ENCODE results near the gene ZNF474. TPM values are rescaled to one million over a fixed set of nuclear protein-coding genes. Genes with fewer than 3 reads are reported as not detected.

Gene ZNF474
- total RNA-seq, 1 experiment from 2014 or later, result 0.36 TPM

- no peak overlapping the region for H3K27ac ChIP-seq (ENCODE audit: low read length)
- H3K9ac ChIP-seq (ENCODE audit: low read length), result no peak overlapping the region
- TF ChIP-seq, protein P1, sequence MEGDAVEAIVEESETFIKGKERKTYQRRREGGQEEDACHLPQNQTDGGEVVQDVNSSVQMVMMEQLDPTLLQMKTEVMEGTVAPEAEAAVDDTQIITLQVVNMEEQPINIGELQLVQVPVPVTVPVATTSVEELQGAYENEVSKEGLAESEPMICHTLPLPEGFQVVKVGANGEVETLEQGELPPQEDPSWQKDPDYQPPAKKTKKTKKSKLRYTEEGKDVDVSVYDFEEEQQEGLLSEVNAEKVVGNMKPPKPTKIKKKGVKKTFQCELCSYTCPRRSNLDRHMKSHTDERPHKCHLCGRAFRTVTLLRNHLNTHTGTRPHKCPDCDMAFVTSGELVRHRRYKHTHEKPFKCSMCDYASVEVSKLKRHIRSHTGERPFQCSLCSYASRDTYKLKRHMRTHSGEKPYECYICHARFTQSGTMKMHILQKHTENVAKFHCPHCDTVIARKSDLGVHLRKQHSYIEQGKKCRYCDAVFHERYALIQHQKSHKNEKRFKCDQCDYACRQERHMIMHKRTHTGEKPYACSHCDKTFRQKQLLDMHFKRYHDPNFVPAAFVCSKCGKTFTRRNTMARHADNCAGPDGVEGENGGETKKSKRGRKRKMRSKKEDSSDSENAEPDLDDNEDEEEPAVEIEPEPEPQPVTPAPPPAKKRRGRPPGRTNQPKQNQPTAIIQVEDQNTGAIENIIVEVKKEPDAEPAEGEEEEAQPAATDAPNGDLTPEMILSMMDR (conservative IDR thresholded peaks at IDR 0.05; ENCODE audit: low read depth, low read length), result no peak
- TF ChIP-seq EZH2phosphoT487 (IDR thresholded peaks at IDR 0.05; ENCODE audit: borderline replicate concordance, low read length) (no peak), EZH2 (IDR thresholded peaks at IDR 0.05; ENCODE audit: low read length, unreplicated experiment) (no peak)
- no peak overlapping the region for H3K4me3 ChIP-seq (ENCODE audit: low read length)
- DNase-seq, result peak; percentile 61
- H3K9me2 ChIP-seq (replicated peaks; ENCODE audit: low read length), result no peaks in the 10 kb centered on the region
- no peaks in the 10 kb centered on the region for H3K27me3 ChIP-seq (ENCODE audit: low read length)
- H3K9me3 ChIP-seq (ENCODE audit: low read length), result no peaks in the 10 kb centered on the region
- H3K36me3 ChIP-seq (ENCODE audit: low read depth, low read length), result no peaks in the 10 kb centered on the region
- ChIA-PET CTCF (interaction anchor here (0.6 kb wide), 1 partner anchor 69 kb away, joined by 5 read pairs; no protein-coding TSS in a partner anchor), POLR2A (ENCODE audit: unreplicated experiment) (no interaction called here)
- H3K4me1 ChIP-seq (ENCODE audit: insufficient read depth, low read length), result 0 out of 2 replicates have a peak, but pooled peaks cover 6% of the 10 kb centered on the region
- intact Hi-C loops (cut with micrococcal nuclease), result no loop called here
- H3F3A ChIP-seq (ENCODE audit: low read length, unreplicated experiment), result no peaks in the 10 kb centered on the region
- H2AFZ ChIP-seq (ENCODE audit: low read length), result no peak overlapping the region
- H3K4me2 ChIP-seq (ENCODE audit: low read length), result no peak overlapping the region
- no peaks in the 10 kb centered on the region for H4K20me1 ChIP-seq (ENCODE audit: low read length)
- H3K79me2 ChIP-seq (ENCODE audit: low read length), result no peaks in the 10 kb centered on the region
- no TSS peak for BruUV-seq (replicated peaks)
- peak; percentile 53; the same call in 1 of the 2 replicates for ATAC-seq
Measured at GRCh38 chr5:122170620-122171019, 41.3 kb downstream of the ZNF474 start.

- Histone ChIP-seq H3K4me1 (ENCODE audit: insufficient read depth, low read length) (0 out of 2 replicates have a peak, but pooled peaks cover 6% of the 10 kb centered on the region), H3K36me3 (ENCODE audit: low read depth, low read length) (no peaks in the 10 kb centered on the region), H2AFZ (ENCODE audit: low read length) (no peak overlapping the region), H3K27me3 (ENCODE audit: low read length) (no peaks in the 10 kb centered on the region), H3K9me3 (ENCODE audit: low read length) (no peaks in the 10 kb centered on the region), H3K27ac (ENCODE audit: low read length) (no peak overlapping the region), H3K79me2 (ENCODE audit: low read length) (no peaks in the 10 kb centered on the region), H3F3A (ENCODE audit: low read length, unreplicated experiment) (no peaks in the 10 kb centered on the region), H3K4me2 (ENCODE audit: low read length) (no peak overlapping the region), H4K20me1 (ENCODE audit: low read length) (no peaks in the 10 kb centered on the region), H3K9ac (ENCODE audit: low read length) (no peak overlapping the region), H3K4me3 (ENCODE audit: low read length) (no peak overlapping the region), H3K9me2 (replicated peaks; ENCODE audit: low read length) (no peaks in the 10 kb centered on the region)
- DNase-seq (no peak), ATAC-seq (no peak)
- POLR2A ChIA-PET (ENCODE audit: unreplicated experiment), result no interaction called here
- no peak for TF ChIP-seq EZH2phosphoT487 (IDR thresholded peaks at IDR 0.05; ENCODE audit: borderline replicate concordance, low read length)
- no peak for TF ChIP-seq EZH2 (IDR thresholded peaks at IDR 0.05; ENCODE audit: low read length, unreplicated experiment)
- TF ChIP-seq, protein P1 (conservative IDR thresholded peaks at IDR 0.05; ENCODE audit: low read depth, low read length), result no peak
- intact Hi-C loops (cut with micrococcal nuclease), result no loop called here
- no TSS peak for BruUV-seq (replicated peaks)
- CTCF ChIA-PET, result no interaction called here
Measured at GRCh38 chr5:122172207-122172606, 42.9 kb downstream of the ZNF474 start.

DNA sequence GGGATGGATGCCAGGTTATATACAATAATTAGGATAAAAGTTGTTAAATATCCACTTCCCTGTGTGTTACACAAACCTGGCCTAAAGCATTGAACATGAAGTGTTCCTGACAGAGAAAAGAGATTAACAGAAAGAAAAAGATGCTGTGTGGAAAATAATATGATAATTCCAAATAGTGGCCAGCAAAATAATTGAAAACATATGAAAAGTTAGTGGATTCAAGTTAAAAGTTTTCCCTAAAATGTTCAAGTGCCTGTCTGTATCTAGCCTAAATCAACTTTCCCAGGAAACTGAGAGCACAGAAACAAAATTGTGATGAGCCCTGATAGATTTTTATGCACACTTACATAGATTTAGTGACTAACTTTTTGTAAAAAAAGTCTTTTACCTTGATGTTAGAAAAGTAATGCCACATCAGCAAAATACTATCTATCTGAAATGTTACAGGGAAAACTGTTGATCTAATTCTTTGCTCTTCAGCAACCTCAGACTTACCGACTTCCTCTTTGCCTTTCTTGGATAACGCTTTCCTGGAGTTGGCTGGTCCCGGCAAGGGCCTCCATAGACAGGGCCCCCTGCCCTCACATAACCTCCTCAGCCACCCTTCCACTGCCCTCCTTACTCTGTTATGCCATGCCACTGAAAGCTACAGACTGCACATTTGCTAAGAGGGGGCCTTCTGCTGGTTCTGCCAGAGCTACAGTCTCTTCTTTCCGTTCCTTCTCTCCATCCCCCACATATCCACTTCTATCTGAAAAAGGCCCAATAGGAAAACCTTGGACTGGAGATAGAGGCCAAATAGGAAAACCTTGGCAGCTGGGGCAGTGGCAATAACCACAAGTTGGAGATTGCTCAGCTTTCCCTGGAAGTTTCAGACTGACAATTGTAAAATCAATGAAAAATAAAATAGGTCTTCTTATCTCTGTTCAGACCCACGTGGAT, 44.4 kb downstream of the ZNF474 start:
- no peak overlapping the region for H3K4me3 ChIP-seq (ENCODE audit: low read length)
- H3K79me2 ChIP-seq (ENCODE audit: low read length), result no peaks in the 10 kb centered on the region
- intact Hi-C loops (cut with micrococcal nuclease), result no loop called here
- H3K9ac ChIP-seq (ENCODE audit: low read length), result no peak overlapping the region
- no peak for DNase-seq
- no peak overlapping the region for H2AFZ ChIP-seq (ENCODE audit: low read length)
- H3F3A ChIP-seq (ENCODE audit: low read length, unreplicated experiment), result no peaks in the 10 kb centered on the region
- H4K20me1 ChIP-seq (ENCODE audit: low read length), result no peaks in the 10 kb centered on the region
- no TSS peak for BruUV-seq (replicated peaks)
- no peaks in the 10 kb centered on the region for H3K9me2 ChIP-seq (replicated peaks; ENCODE audit: low read length)
- ChIA-PET CTCF (no interaction called here), POLR2A (ENCODE audit: unreplicated experiment) (no interaction called here)
- no peak overlapping the region for H3K27ac ChIP-seq (ENCODE audit: low read length)
- H3K27me3 ChIP-seq (ENCODE audit: low read length), result no peaks in the 10 kb centered on the region
- H3K4me2 ChIP-seq (ENCODE audit: low read length), result no peak overlapping the region
- H3K36me3 ChIP-seq (ENCODE audit: low read depth, low read length), result no peaks in the 10 kb centered on the region
- H3K4me1 ChIP-seq (ENCODE audit: insufficient read depth, low read length), result 0 out of 2 replicates have a peak, but pooled peaks cover 6% of the 10 kb centered on the region
- no peak for ATAC-seq
- TF ChIP-seq, protein P1 (conservative IDR thresholded peaks at IDR 0.05; ENCODE audit: low read depth, low read length), result no peak
- TF ChIP-seq EZH2 (IDR thresholded peaks at IDR 0.05; ENCODE audit: low read length, unreplicated experiment), result no peak
- no peak for TF ChIP-seq EZH2phosphoT487 (IDR thresholded peaks at IDR 0.05; ENCODE audit: borderline replicate concordance, low read length)
- no peaks in the 10 kb centered on the region for H3K9me3 ChIP-seq (ENCODE audit: low read length)

Measured in PC-3 (cell line).